ENCODE results near the gene ZP2.

The ZP2 gene

DNA sequence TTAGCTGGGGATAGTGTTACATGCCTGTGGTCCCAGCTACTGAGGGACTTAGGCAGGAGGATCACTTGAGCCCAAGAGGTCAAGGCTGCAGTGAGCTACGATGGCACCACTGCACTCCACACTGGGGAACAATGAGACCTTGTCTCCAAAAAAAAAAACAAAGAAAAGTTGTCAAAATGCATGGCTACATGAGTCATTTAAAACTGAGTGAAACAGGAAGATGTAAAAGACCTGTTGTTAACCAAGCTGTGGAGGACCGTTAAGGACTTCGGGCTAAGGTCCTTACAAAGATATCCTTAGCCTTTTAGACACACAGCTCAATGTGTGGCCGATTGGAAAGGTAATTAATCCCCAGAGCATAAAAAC lies 25.1 kb downstream of the ZP2 start:
- Histone ChIP-seq H3K4me1 (ENCODE audit: control insufficient read depth, insufficient read depth, low read depth, low read length) (peaks cover 8% of the 10 kb centered on the region), H2BK120ac (ENCODE audit: low read depth, low read length) (no peak overlapping the region), H4K91ac (ENCODE audit: low read length) (no peak overlapping the region), H3K27ac (ENCODE audit: low read length, poor library complexity, severe bottlenecking) (no peak overlapping the region), H3K9ac (ENCODE audit: low read length) (no peak overlapping the region), H2AK5ac (ENCODE audit: low read length, severe bottlenecking) (no peak overlapping the region), H3K4ac (ENCODE audit: low read depth in 1 of 2, low read length in 2 of 2) (no peak overlapping the region), H2BK15ac (ENCODE audit: low read depth, poor library complexity, severe bottlenecking) (no peak overlapping the region), H3K23ac (ENCODE audit: low read length in 2 of 2) (no peak overlapping the region), H4K8ac (ENCODE audit: low read length) (no peak overlapping the region), H3K27me3 (ENCODE audit: control insufficient read depth in 1 of 2, insufficient read depth in 1 of 2, low read length in 2 of 2) (no peaks in the 10 kb centered on the region), H2BK5ac (ENCODE audit: low read depth, low read length, poor library complexity, severe bottlenecking) (no peak overlapping the region), H3K14ac (ENCODE audit: low read length in 2 of 2) (no peak overlapping the region), H3K36me3 (ENCODE audit: control insufficient read depth in 1 of 2, insufficient read depth in 2 of 2, low read depth in 1 of 2, low read length in 2 of 2) (peaks cover 9 to 22% of the 10 kb centered on the region in 2 experiments), H3K9me3 (ENCODE audit: control insufficient read depth, low read length) (peaks cover 8% of the 10 kb centered on the region), H3K79me1 (replicated peaks; ENCODE audit: low read length, poor library complexity, severe bottlenecking) (no peaks in the 10 kb centered on the region), H3K18ac (ENCODE audit: low read depth in 1 of 2, low read length in 2 of 2) (no peak overlapping the region), H3K4me2 (ENCODE audit: low read length, poor library complexity, severe bottlenecking) (no peak overlapping the region), H3K4me3 (ENCODE audit: insufficient read depth in 1 of 2, low read depth in 1 of 2, low read length in 2 of 2) (no peak overlapping the region), H2BK12ac (ENCODE audit: low read length in 2 of 2) (no peak overlapping the region), H2AFZ (ENCODE audit: low read depth, low read length) (no peak overlapping the region)
- 56% methylated on average over 4 of the region's 4 CpGs for WGBS
- no peak for DNase-seq

DNA sequence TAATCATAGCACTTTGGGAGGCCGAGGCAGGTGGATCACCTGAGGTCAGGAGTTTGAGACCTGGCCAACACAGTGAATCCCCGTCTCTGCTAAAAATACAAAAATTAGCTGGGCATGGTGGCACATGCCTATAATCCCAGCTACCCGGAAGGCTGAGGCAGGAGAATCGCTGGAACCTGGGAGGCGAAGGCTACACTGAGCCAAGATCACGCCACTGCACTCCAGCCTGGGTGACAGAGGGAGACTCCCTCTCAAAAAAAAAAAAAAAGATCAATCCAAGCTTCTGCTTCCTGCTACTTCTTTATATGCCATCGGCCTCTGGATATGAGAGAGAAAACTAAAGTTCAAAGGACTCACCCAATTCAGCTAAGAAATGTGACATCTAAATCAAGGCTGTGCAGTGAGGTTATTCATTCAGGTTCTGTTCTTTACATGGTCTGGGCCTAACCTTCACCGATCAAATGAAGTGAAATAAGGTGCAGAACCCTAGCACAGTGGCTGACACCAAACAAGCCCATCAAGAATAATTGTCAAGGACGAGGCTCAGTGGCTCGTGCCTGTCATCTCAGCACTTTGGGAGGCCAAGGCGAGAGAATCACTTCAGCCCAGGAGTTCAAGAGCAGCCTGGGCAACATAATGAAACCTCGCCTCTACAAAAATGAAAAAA lies 25.6 kb downstream of the ZP2 start:
- Histone ChIP-seq H2AFZ (ENCODE audit: low read depth, low read length) (no peak overlapping the region), H3K4me3 (ENCODE audit: insufficient read depth in 1 of 2, low read depth in 1 of 2, low read length in 2 of 2) (no peak overlapping the region), H2BK15ac (ENCODE audit: low read depth, poor library complexity, severe bottlenecking) (no peak overlapping the region), H3K27me3 (ENCODE audit: control insufficient read depth in 1 of 2, insufficient read depth in 1 of 2, low read length in 2 of 2) (no peaks in the 10 kb centered on the region), H2AK5ac (ENCODE audit: low read length, severe bottlenecking) (no peak overlapping the region), H3K27ac (ENCODE audit: low read length, poor library complexity, severe bottlenecking) (no peak overlapping the region), H3K9me3 (ENCODE audit: control insufficient read depth, low read length) (peaks cover 13% of the 10 kb centered on the region), H3K4ac (ENCODE audit: low read depth in 1 of 2, low read length in 2 of 2) (no peak overlapping the region), H3K23ac (ENCODE audit: low read length in 2 of 2) (no peak overlapping the region), H3K9ac (ENCODE audit: low read length) (no peak overlapping the region), H2BK12ac (ENCODE audit: low read length in 2 of 2) (no peak overlapping the region), H3K14ac (ENCODE audit: low read length in 2 of 2) (no peak overlapping the region), H3K36me3 (ENCODE audit: control insufficient read depth in 1 of 2, insufficient read depth in 2 of 2, low read depth in 1 of 2, low read length in 2 of 2) (peaks cover 12 to 27% of the 10 kb centered on the region in 2 experiments), H4K91ac (ENCODE audit: low read length) (no peak overlapping the region), H3K4me2 (ENCODE audit: low read length, poor library complexity, severe bottlenecking) (no peak overlapping the region), H3K4me1 (ENCODE audit: control insufficient read depth, insufficient read depth, low read depth, low read length) (peaks cover 8% of the 10 kb centered on the region), H2BK5ac (ENCODE audit: low read depth, low read length, poor library complexity, severe bottlenecking) (no peak overlapping the region), H4K8ac (ENCODE audit: low read length) (no peak overlapping the region), H3K79me1 (replicated peaks; ENCODE audit: low read length, poor library complexity, severe bottlenecking) (no peaks in the 10 kb centered on the region), H3K18ac (ENCODE audit: low read depth in 1 of 2, low read length in 2 of 2) (no peak overlapping the region), H2BK120ac (ENCODE audit: low read depth, low read length) (no peak overlapping the region)
- DNase-seq, result no peak
- WGBS, result 94% methylated on average over 10 of the region's 12 CpGs

DNA sequence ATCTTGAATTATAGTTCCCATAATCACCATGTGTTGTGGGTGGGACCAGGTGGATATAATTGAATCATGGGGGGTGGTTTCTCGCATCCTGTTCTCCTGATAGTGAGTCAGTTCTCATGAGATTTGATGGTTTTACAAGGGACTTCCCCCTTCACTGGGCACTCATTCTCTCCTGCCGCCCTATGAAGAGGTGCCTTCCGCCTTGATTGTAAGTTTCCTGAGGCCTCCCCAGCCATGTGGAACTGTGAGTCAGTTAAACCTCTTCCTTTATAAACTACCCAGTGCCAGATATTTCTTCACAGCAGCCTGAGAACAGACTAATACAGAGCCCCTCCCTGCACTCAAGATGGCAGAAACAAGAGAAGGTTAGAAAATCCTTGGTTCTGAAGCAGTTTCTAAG lies 26.5 kb downstream of the ZP2 start:
- no peak overlapping the region for H2BK12ac ChIP-seq (ENCODE audit: low read length in 2 of 2)
- H3K14ac ChIP-seq (ENCODE audit: low read length in 2 of 2), result no peak overlapping the region
- H3K9me3 ChIP-seq (ENCODE audit: control insufficient read depth, low read length), result peaks cover 13% of the 10 kb centered on the region
- no peak overlapping the region for H3K18ac ChIP-seq (ENCODE audit: low read depth in 1 of 2, low read length in 2 of 2)
- no peak overlapping the region for H2AK5ac ChIP-seq (ENCODE audit: low read length, severe bottlenecking)
- H4K91ac ChIP-seq (ENCODE audit: low read length), result no peak overlapping the region
- no peak overlapping the region for H2BK15ac ChIP-seq (ENCODE audit: low read depth, poor library complexity, severe bottlenecking)
- no peaks in the 10 kb centered on the region for H3K27me3 ChIP-seq (ENCODE audit: control insufficient read depth in 1 of 2, insufficient read depth in 1 of 2, low read length in 2 of 2)
- H2BK120ac ChIP-seq (ENCODE audit: low read depth, low read length), result no peak overlapping the region
- no peaks in the 10 kb centered on the region for H3K79me1 ChIP-seq (replicated peaks; ENCODE audit: low read length, poor library complexity, severe bottlenecking)
- no peak overlapping the region for H3K4ac ChIP-seq (ENCODE audit: low read depth in 1 of 2, low read length in 2 of 2)
- no peak overlapping the region for H2BK5ac ChIP-seq (ENCODE audit: low read depth, low read length, poor library complexity, severe bottlenecking)
- 89% methylated on average over 3 of the region's 3 CpGs for WGBS
- peaks cover 8% of the 10 kb centered on the region for H3K4me1 ChIP-seq (ENCODE audit: control insufficient read depth, insufficient read depth, low read depth, low read length)
- peaks cover 15 to 34% of the 10 kb centered on the region in 2 experiments for H3K36me3 ChIP-seq (ENCODE audit: control insufficient read depth in 1 of 2, insufficient read depth in 2 of 2, low read depth in 1 of 2, low read length in 2 of 2)
- H3K27ac ChIP-seq (ENCODE audit: low read length, poor library complexity, severe bottlenecking), result no peak overlapping the region
- no peak overlapping the region for H3K4me2 ChIP-seq (ENCODE audit: low read length, poor library complexity, severe bottlenecking)
- H3K23ac ChIP-seq (ENCODE audit: low read length in 2 of 2), result no peak overlapping the region
- no peak overlapping the region for H2AFZ ChIP-seq (ENCODE audit: low read depth, low read length)
- no peak overlapping the region for H3K4me3 ChIP-seq (ENCODE audit: insufficient read depth in 1 of 2, low read depth in 1 of 2, low read length in 2 of 2)
- no peak overlapping the region for H4K8ac ChIP-seq (ENCODE audit: low read length)
- DNase-seq, result peak; percentile 6
- H3K9ac ChIP-seq (ENCODE audit: low read length), result no peak overlapping the region

DNA sequence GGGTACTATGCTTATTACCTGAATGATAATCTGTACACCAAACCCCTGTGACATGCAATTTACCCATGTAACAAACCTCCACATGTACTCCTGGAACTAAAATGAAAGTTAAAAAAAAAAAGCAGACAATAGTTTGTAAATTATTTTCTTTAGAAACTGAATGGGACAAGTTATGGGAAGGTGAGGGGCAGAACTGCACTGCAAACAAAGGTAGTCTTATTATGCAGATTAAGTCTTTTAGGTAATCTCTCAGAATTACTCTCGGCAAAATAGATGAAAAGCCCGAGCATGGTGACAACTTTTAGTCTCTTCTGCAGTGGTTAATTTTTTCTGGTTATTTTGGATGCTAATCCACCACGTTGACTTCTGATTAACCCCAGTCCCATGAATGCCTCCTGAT lies 27.4 kb downstream of the ZP2 start:
- WGBS, result 100% methylated on average over 2 of the region's 3 CpGs

More for the DNA sequence above, 27.4 kb downstream of the ZP2 start:
- no peak for DNase-seq
- no peak overlapping the region for H2AK5ac ChIP-seq (ENCODE audit: low read length, severe bottlenecking)
- no peak overlapping the region for H4K8ac ChIP-seq (ENCODE audit: low read length)
- no peak overlapping the region for H4K91ac ChIP-seq (ENCODE audit: low read length)
- no peak overlapping the region for H3K9ac ChIP-seq (ENCODE audit: low read length)
- no peak overlapping the region for H2BK5ac ChIP-seq (ENCODE audit: low read depth, low read length, poor library complexity, severe bottlenecking)
- no peak overlapping the region for H3K4ac ChIP-seq (ENCODE audit: low read depth in 1 of 2, low read length in 2 of 2)
- no peak overlapping the region for H3K18ac ChIP-seq (ENCODE audit: low read depth in 1 of 2, low read length in 2 of 2)
- peaks cover 8% of the 10 kb centered on the region for H3K4me1 ChIP-seq (ENCODE audit: control insufficient read depth, insufficient read depth, low read depth, low read length)
- H2BK120ac ChIP-seq (ENCODE audit: low read depth, low read length), result no peak overlapping the region
- no peaks in the 10 kb centered on the region for H3K27me3 ChIP-seq (ENCODE audit: control insufficient read depth in 1 of 2, insufficient read depth in 1 of 2, low read length in 2 of 2)
- no peak overlapping the region for H3K27ac ChIP-seq (ENCODE audit: low read length, poor library complexity, severe bottlenecking)
- no peak overlapping the region for H2AFZ ChIP-seq (ENCODE audit: low read depth, low read length)
- no peak overlapping the region for H3K14ac ChIP-seq (ENCODE audit: low read length in 2 of 2)
- H3K79me1 ChIP-seq (replicated peaks; ENCODE audit: low read length, poor library complexity, severe bottlenecking), result no peaks in the 10 kb centered on the region
- no peak overlapping the region for H2BK15ac ChIP-seq (ENCODE audit: low read depth, poor library complexity, severe bottlenecking)
- H3K36me3 ChIP-seq (ENCODE audit: control insufficient read depth in 1 of 2, insufficient read depth in 2 of 2, low read depth in 1 of 2, low read length in 2 of 2), result peaks cover 20 to 43% of the 10 kb centered on the region in 2 experiments
- peaks cover 13% of the 10 kb centered on the region for H3K9me3 ChIP-seq (ENCODE audit: control insufficient read depth, low read length)
- no peak overlapping the region for H2BK12ac ChIP-seq (ENCODE audit: low read length in 2 of 2)
- H3K4me3 ChIP-seq (ENCODE audit: insufficient read depth in 1 of 2, low read depth in 1 of 2, low read length in 2 of 2), result no peak overlapping the region
- no peak overlapping the region for H3K4me2 ChIP-seq (ENCODE audit: low read length, poor library complexity, severe bottlenecking)
- H3K23ac ChIP-seq (ENCODE audit: low read length in 2 of 2), result no peak overlapping the region

Measured in mesenchymal stem cell (in vitro differentiated cells and primary cell).